ENCODE results near the gene KRTAP4-7. TPM values are rescaled to one million over a fixed set of nuclear protein-coding genes. Genes with fewer than 3 reads are reported as not detected.
"Not testable (repeated sequence)": the region's sequence is repeated elsewhere in the genome, so short reads cannot be mapped to it uniquely, and the experiment has no call there.

Gene KRTAP4-7
- total and polyA plus RNA-seq, 2 experiments from 2014 or later: not detected

GRCh38 chr17:41076788-41077187, 7.2 kb upstream of the KRTAP4-7 start:
- Histone ChIP-seq H3K9me3 (ENCODE audit: low read depth) (peaks cover 3% of the 10 kb centered on the region), H3K4me1 (ENCODE audit: low read depth) (no peaks in the 10 kb centered on the region), H3K27me3 (peaks cover 3% of the 10 kb centered on the region), H3K4me3 (no peak overlapping the region), H3K36me3 (no peaks in the 10 kb centered on the region), H3K27ac (no peak overlapping the region)
- no peak for DNase-seq (ENCODE audit: low read depth in 1 of 2, low spot score in 1 of 2)
- TF ChIP-seq, protein P1, sequence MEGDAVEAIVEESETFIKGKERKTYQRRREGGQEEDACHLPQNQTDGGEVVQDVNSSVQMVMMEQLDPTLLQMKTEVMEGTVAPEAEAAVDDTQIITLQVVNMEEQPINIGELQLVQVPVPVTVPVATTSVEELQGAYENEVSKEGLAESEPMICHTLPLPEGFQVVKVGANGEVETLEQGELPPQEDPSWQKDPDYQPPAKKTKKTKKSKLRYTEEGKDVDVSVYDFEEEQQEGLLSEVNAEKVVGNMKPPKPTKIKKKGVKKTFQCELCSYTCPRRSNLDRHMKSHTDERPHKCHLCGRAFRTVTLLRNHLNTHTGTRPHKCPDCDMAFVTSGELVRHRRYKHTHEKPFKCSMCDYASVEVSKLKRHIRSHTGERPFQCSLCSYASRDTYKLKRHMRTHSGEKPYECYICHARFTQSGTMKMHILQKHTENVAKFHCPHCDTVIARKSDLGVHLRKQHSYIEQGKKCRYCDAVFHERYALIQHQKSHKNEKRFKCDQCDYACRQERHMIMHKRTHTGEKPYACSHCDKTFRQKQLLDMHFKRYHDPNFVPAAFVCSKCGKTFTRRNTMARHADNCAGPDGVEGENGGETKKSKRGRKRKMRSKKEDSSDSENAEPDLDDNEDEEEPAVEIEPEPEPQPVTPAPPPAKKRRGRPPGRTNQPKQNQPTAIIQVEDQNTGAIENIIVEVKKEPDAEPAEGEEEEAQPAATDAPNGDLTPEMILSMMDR (IDR thresholded peaks at IDR 0.05; ENCODE audit: low read depth, low read length): no peak

DNA sequence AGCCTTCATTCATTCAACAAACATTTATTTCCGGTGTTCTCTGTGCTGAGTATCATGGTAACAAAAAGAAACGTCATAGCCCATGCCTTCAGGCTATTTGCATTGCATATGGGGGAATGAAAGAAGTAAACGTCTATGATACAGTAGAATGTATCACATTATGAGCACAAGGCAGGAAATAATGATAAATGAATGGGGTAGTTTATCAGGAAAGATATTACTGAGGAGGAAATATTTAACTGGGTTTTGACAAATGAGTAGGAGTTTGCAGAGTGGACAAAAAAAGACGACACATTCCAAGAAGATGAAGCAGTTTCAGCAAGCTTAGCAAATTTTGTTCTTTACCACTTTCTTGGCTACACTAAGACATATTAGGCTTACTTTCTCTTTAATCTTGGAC, 1.3 kb upstream of the KRTAP4-7 start:
- no peaks in the 10 kb centered on the region for H3K4me1 ChIP-seq (ENCODE audit: low read depth)
- H3K36me3 ChIP-seq: no peaks in the 10 kb centered on the region
- TF ChIP-seq, protein P1 (IDR thresholded peaks at IDR 0.05; ENCODE audit: low read depth, low read length): no peak
- H3K9me3 ChIP-seq (ENCODE audit: low read depth): peaks cover 3% of the 10 kb centered on the region
- H3K27me3 ChIP-seq: no peaks in the 10 kb centered on the region
- no peak overlapping the region for H3K27ac ChIP-seq
- no peak for DNase-seq (ENCODE audit: low read depth in 1 of 2, low spot score in 1 of 2)
- H3K4me3 ChIP-seq: no peak overlapping the region

- H3K27me3 ChIP-seq; DNase-seq (ENCODE audit: low read depth in 1 of 2, low spot score in 1 of 2); H3K4me3 ChIP-seq; H3K27ac ChIP-seq; H3K4me1 ChIP-seq (ENCODE audit: low read depth); H3K36me3 ChIP-seq; H3K9me3 ChIP-seq (ENCODE audit: low read depth): not testable (repeated sequence)
Observed at GRCh38 chr17:41083427-41083826, 523 bp upstream of the KRTAP4-7 start.

DNA sequence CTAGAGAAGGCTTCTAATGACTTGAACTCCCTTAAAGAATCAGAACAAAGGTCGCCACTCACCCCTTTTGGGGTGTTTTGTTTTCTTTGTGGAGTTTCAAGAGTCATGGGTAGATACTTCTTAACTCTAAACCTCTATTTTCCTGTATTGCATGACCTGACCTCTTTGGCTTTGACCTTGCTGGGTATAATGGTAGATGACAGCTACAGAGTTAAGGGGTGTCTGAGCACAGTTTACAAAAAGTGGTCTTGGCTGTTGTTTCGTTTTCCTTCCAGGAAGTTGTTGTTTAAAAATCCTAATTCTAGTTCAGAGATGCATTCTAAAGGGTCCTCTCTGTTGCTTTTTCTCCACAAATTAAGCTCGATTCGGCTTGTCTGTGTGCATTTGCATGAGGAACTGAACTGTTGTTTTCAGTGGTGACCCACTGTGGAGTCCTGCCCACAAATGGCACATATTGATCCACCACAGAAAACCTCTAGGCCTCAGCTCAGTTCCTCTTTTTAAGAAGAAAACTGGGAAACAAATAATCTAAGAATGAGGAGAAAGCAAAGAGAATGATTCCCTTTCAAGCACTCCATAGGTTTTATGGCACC, 4.9 kb downstream of the KRTAP4-7 start:
- not testable (repeated sequence) for H3K36me3 ChIP-seq; DNase-seq (ENCODE audit: low read depth in 1 of 2, low spot score in 1 of 2); H3K4me3 ChIP-seq; H3K4me1 ChIP-seq (ENCODE audit: low read depth); H3K27ac ChIP-seq; H3K9me3 ChIP-seq (ENCODE audit: low read depth); H3K27me3 ChIP-seq

DNA sequence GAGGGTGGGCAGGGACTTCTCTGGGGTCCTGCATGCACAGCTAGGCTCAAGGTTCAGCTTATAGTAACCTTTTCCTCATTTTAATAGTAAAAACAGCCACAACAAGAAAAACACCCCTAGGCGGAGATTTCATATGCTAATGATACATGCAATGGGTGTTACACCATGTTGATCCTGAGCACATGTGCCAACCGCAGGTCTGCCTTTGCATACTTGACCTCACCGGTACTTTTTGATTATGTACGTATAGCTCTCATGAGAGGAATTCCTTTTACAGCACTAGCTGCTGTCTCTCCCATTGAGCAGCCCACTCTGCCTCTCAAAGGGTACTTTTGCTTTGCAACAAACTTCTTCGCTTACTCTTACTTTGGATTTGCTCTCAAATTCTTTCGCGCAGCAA, 12.1 kb downstream of the KRTAP4-7 start:
- TF ChIP-seq, protein P1 (IDR thresholded peaks at IDR 0.05; ENCODE audit: low read depth, low read length): no peak
- no peak for DNase-seq (ENCODE audit: low read depth in 1 of 2, low spot score in 1 of 2)
- H3K36me3 ChIP-seq: no peaks in the 10 kb centered on the region

DNA sequence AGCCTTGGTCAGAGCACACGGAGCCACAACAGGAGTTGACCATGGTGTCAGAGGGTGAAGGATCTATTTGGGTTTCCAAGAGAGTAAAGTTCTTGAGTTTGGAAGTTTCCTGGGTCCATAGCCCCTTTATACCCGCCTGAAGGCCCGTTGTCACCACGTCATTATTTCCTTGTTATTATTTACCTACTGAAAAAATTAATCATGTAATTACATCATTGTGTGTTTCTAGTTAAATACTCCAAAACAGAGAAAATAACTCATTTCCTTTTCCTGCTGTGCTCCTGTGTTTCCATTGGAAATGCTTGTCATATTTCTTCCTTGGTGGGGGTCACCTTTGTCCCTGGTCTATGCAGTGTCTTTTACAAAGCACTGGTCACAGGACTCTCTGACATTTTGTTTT, 14.1 kb downstream of the KRTAP4-7 start, which contains the start of gene KRTAP4-8:
TSS of gene KRTAP4-8 (minus strand) at position 101 of the 400 bp plus-strand sequence. CDS start at position 43, 58 bp downstream.
- no peak within 1 kb of the TSS for H3K4me3 ChIP-seq
- no peaks in the 10 kb centered on the region for H3K4me1 ChIP-seq (ENCODE audit: low read depth)
- no peaks in the 10 kb centered on the region for H3K36me3 ChIP-seq
- no peaks in the 10 kb centered on the region for H3K9me3 ChIP-seq (ENCODE audit: low read depth)
- H3K27me3 ChIP-seq: no peaks in the 10 kb centered on the region
- TF ChIP-seq, protein P1 (IDR thresholded peaks at IDR 0.05; ENCODE audit: low read depth, low read length): no peak
- DNase-seq (ENCODE audit: low read depth in 1 of 2, low spot score in 1 of 2): no peak
- no peak within 1 kb of the TSS for H3K27ac ChIP-seq

More for the DNA sequence above, 12.1 kb downstream of the KRTAP4-7 start:
- H3K27ac ChIP-seq: no peak overlapping the region
- no peaks in the 10 kb centered on the region for H3K4me1 ChIP-seq (ENCODE audit: low read depth)
- H3K4me3 ChIP-seq: no peak overlapping the region
- no peaks in the 10 kb centered on the region for H3K27me3 ChIP-seq
- no peaks in the 10 kb centered on the region for H3K9me3 ChIP-seq (ENCODE audit: low read depth)
